ENCODE data around the gene UBE2E1.

The UBE2E1 gene

DNA sequence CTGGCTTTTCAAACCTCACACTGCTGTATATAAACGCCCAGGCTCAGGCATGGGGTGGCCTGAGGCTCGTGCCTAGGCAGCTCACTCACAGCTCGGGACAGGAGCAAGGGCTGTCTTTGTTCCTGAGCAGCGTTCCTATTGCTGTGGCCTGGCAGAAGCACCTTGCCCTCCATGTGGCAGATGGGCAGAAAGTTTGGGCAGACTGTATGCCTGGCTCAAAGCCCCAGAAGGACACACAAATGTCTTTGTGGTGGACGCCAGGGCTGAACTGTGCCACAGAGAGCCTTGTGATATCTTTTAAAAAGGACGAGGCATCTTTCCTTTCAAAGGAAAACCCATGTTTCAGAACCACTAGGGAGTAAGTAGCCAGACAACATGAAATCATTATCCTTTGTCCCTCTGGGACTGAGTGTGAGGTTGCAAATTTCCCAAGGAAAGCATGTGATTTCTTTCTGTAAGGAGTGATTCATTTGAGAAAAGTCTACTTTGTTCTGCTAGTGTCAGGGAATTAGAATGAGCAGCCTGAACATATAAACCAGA, 29.3 kb upstream of the UBE2E1 start:
- Histone ChIP-seq H3K4me1 (ENCODE audit: control insufficient read depth, insufficient read depth, low read length) (no peaks in the 10 kb centered on the region), H3K4me3 (ENCODE audit: low read length) (no peak overlapping the region), H3K36me3 (ENCODE audit: control insufficient read depth, insufficient read depth, low read length) (no peaks in the 10 kb centered on the region), H3K9ac (ENCODE audit: low read length) (no peak overlapping the region), H3K27me3 (ENCODE audit: control insufficient read depth, insufficient read depth, low read length) (no peaks in the 10 kb centered on the region), H3K9me3 (ENCODE audit: control insufficient read depth, low read length) (no peaks in the 10 kb centered on the region)

DNA sequence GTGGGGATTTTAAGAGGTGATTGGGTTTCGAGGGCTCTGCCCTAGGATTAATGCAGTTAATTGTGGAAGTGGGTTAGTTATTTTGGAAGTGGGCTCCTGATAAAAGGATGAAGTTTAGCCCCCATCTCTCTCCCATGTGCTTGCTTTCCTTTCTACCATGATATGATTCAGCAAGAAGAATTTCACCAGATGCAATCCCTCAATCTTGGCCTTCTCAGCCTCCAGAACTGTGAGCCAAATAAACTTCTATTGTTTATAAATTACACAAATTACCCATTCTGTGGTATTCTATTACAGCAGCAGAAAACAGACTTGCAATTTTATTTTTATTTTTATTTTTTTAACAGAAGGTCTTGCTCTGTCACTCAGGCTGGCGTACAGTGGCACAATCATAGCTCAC, 27.3 kb upstream of the UBE2E1 start:
- Histone ChIP-seq H3K27me3 (ENCODE audit: control insufficient read depth, insufficient read depth, low read length) (no peaks in the 10 kb centered on the region), H3K4me3 (ENCODE audit: low read length) (no peak overlapping the region), H3K36me3 (ENCODE audit: control insufficient read depth, insufficient read depth, low read length) (no peaks in the 10 kb centered on the region), H3K4me1 (ENCODE audit: control insufficient read depth, insufficient read depth, low read length) (no peaks in the 10 kb centered on the region), H3K9ac (ENCODE audit: low read length) (no peak overlapping the region), H3K9me3 (ENCODE audit: control insufficient read depth, low read length) (no peaks in the 10 kb centered on the region)

DNA sequence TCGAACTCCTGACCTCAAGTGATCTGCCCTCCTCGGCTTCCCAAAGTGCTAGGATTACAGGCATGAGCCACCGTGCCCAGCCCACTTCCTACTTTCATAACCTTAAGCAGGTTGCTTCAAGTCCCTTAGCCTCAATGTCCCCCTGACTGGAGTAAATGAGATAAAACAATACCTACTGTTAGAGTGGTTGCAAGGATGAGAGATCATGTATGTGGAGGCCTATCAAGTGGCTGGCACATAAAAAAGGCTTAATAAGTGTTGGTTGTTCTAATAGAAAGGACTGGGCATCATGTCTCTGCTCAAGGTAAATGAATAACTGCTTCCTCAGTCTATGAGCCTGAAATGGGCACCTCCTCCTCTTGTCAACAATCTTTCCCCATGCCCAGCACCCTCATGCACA, 25.9 kb upstream of the UBE2E1 start:
- no peaks in the 10 kb centered on the region for H3K27me3 ChIP-seq (ENCODE audit: control insufficient read depth, insufficient read depth, low read length)
- H3K4me1 ChIP-seq (ENCODE audit: control insufficient read depth, insufficient read depth, low read length): no peaks in the 10 kb centered on the region
- H3K9me3 ChIP-seq (ENCODE audit: control insufficient read depth, low read length): no peaks in the 10 kb centered on the region
- H3K9ac ChIP-seq (ENCODE audit: low read length): no peak overlapping the region
- no peak overlapping the region for H3K4me3 ChIP-seq (ENCODE audit: low read length)
- no peaks in the 10 kb centered on the region for H3K36me3 ChIP-seq (ENCODE audit: control insufficient read depth, insufficient read depth, low read length)

DNA sequence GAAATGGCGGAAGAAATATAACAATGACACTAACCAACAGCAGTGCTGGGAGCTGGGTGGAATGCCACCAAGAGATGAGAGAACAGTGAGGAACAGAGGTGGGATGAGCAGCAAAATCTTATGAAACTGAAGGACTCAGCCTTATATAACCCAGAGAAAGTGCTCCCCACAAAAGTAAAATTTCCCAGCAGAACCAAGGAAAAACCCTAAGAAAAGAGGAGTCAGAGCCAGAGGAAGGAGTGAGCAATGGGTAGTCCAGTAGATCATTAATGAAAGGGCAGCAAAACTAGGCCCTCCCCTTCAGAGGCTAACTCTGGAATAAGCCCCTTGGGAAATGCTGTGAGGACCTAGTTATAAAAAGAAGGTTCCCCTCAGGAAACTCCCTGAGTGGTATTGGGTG, 24.7 kb upstream of the UBE2E1 start:
- Histone ChIP-seq H3K4me3 (ENCODE audit: low read length) (no peak overlapping the region), H3K27me3 (ENCODE audit: control insufficient read depth, insufficient read depth, low read length) (no peaks in the 10 kb centered on the region), H3K9ac (ENCODE audit: low read length) (no peak overlapping the region), H3K36me3 (ENCODE audit: control insufficient read depth, insufficient read depth, low read length) (no peaks in the 10 kb centered on the region), H3K9me3 (ENCODE audit: control insufficient read depth, low read length) (no peaks in the 10 kb centered on the region), H3K4me1 (ENCODE audit: control insufficient read depth, insufficient read depth, low read length) (no peaks in the 10 kb centered on the region)

DNA sequence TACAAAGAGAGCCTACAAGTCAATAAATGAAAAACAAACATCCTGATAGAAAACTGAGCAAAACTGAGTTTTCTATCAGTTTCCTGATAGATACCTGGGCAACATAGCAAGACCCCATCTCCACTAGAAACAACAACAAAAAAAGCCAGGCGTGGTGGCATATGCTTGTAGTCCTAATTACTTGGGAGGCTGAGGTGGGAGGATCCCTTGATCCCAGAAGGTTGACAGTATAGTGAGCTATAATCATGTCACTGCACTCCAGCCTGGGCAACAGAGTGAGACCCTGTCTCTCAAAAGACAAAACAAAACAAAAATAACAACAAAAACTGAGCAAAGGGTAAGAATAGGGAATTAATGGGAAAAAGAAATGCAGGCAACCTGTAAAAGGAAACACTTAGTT, 23.9 kb upstream of the UBE2E1 start:
- H3K4me1 ChIP-seq (ENCODE audit: control insufficient read depth, insufficient read depth, low read length): no peaks in the 10 kb centered on the region
- H3K9me3 ChIP-seq (ENCODE audit: control insufficient read depth, low read length): no peaks in the 10 kb centered on the region
- H3K4me3 ChIP-seq (ENCODE audit: low read length): no peak overlapping the region
- H3K36me3 ChIP-seq (ENCODE audit: control insufficient read depth, insufficient read depth, low read length): no peaks in the 10 kb centered on the region
- no peaks in the 10 kb centered on the region for H3K27me3 ChIP-seq (ENCODE audit: control insufficient read depth, insufficient read depth, low read length)
- H3K9ac ChIP-seq (ENCODE audit: low read length): no peak overlapping the region

DNA sequence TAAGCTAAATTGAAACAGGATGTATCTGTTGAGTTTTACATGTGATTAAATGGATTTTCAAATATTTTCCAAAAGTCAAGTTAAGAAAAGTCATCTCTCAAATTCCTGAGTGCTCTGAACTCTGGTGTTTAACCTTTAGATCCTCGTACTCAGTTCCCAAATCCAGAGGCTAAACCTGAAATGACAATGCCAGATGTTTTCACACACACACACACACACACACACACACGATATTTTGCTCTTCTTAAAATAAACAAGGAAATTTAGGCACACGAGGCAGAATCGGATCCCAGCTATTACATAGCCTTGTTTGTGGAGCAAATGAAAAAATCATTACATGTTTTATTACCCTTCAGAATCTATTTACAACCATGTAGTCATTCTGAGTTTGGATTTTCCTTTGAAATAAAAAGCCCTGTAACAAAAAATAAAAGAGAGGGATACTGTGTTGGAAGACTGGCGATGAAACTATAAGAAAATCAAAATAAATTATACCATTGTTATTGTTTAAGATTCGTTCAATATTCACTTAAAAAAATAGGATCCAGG, 20.6 kb upstream of the UBE2E1 start:
- Histone ChIP-seq H3K9me3 (ENCODE audit: control insufficient read depth, low read length) (no peaks in the 10 kb centered on the region), H3K9ac (ENCODE audit: low read length) (no peak overlapping the region), H3K27me3 (ENCODE audit: control insufficient read depth, insufficient read depth, low read length) (no peaks in the 10 kb centered on the region), H3K4me1 (ENCODE audit: control insufficient read depth, insufficient read depth, low read length) (no peaks in the 10 kb centered on the region), H3K4me3 (ENCODE audit: low read length) (no peak overlapping the region), H3K36me3 (ENCODE audit: control insufficient read depth, insufficient read depth, low read length) (no peaks in the 10 kb centered on the region)

DNA sequence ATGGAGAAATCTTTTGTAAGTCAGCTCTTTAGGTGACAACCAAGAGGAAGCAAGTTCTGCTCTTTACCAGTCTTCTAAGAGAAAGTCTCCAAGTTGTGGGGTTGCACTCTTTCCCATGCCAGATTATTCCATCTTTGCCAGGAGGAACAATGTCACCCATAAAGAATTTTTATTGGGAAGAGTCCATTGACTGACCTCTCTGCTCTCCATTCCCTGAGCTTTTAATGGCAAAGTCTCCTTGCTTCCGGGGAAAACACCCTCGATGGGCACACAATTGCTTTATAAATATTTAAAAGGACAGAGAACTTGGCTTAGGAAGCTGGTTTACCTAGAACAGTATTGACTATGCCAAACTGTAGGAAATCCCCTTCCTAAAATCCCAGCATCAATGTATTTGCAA, 19.9 kb upstream of the UBE2E1 start:
- Histone ChIP-seq H3K9ac (ENCODE audit: low read length) (no peak overlapping the region), H3K4me3 (ENCODE audit: low read length) (no peak overlapping the region), H3K27me3 (ENCODE audit: control insufficient read depth, insufficient read depth, low read length) (no peaks in the 10 kb centered on the region), H3K36me3 (ENCODE audit: control insufficient read depth, insufficient read depth, low read length) (no peaks in the 10 kb centered on the region), H3K4me1 (ENCODE audit: control insufficient read depth, insufficient read depth, low read length) (no peaks in the 10 kb centered on the region), H3K9me3 (ENCODE audit: control insufficient read depth, low read length) (no peaks in the 10 kb centered on the region)

DNA sequence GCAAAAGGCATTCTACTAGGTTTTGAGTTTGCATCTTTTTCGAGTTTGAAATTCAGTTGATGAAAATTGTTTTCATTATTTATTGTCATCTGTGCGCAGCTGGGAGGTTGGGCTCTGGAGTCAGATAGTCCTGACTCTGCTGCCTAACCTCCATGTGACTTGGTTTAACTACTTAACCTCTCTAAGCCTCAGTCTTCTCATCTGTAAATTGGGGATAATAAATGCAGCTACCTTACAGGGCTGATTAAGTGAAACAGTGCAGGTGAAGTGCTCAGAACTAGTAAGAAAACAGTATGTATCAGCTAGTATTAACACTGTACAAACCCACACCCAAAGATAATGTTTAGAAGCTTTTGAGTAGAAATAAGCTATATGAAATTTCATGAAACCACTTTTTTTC, 14.1 kb upstream of the UBE2E1 start:
- no peak overlapping the region for H3K4me3 ChIP-seq (ENCODE audit: low read length)
- H3K9me3 ChIP-seq (ENCODE audit: control insufficient read depth, low read length): no peaks in the 10 kb centered on the region
- no peaks in the 10 kb centered on the region for H3K27me3 ChIP-seq (ENCODE audit: control insufficient read depth, insufficient read depth, low read length)
- H3K36me3 ChIP-seq (ENCODE audit: control insufficient read depth, insufficient read depth, low read length): no peaks in the 10 kb centered on the region
- H3K4me1 ChIP-seq (ENCODE audit: control insufficient read depth, insufficient read depth, low read length): no peaks in the 10 kb centered on the region
- H3K9ac ChIP-seq (ENCODE audit: low read length): no peak overlapping the region

DNA sequence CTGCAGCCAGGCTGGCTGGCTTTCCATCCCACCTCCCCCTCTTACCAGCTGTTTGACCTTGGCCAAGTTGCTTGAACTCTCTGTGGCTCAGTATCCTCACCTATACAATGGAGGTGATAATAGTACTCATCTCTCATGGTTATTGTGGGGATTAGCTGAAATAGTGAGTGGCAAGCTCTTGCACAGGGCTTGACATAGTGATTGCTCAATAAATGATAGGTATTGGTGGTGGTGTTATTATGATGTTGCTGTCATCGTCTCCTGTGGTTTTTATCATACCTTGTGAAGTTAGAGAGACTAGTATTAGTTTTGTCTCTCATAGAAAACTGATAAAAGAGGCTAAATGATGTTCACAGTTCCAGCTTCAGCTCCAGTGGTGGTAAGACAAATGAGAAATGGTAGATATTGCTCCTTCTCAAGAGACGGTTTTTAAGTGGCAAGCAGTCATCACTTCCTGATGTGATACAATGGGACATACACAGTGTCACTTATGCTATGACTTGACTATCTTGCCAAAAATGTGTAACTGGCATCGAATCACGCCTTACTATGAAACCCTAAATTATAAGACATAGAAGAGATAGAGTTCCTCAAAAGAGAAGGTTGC, 12.1 kb upstream of the UBE2E1 start:
- H3K9ac ChIP-seq (ENCODE audit: low read length): no peak overlapping the region
- no peaks in the 10 kb centered on the region for H3K4me1 ChIP-seq (ENCODE audit: control insufficient read depth, insufficient read depth, low read length)
- no peaks in the 10 kb centered on the region for H3K9me3 ChIP-seq (ENCODE audit: control insufficient read depth, low read length)
- no peaks in the 10 kb centered on the region for H3K27me3 ChIP-seq (ENCODE audit: control insufficient read depth, insufficient read depth, low read length)
- H3K36me3 ChIP-seq (ENCODE audit: control insufficient read depth, insufficient read depth, low read length): no peaks in the 10 kb centered on the region
- no peak overlapping the region for H3K4me3 ChIP-seq (ENCODE audit: low read length)

DNA sequence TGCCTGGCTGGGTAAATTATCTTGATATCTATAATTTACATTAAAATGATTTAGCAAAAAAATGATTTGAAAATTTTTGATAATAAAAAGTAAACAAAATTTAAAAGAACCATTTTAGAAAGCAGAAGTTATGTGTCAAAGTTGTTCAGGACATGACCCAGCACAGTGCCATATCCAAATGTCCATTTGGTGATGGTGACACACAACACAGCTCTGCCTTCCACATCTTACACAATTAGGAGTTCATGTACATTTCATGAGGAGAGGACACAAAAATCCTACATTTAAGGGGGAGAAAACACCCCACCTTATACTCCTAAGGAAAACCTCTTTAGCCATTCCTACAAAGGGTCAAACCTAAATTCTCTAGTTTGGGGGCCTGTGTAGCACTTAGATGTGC, 10.7 kb upstream of the UBE2E1 start:
- no peaks in the 10 kb centered on the region for H3K9me3 ChIP-seq (ENCODE audit: control insufficient read depth, low read length)
- no peak overlapping the region for H3K9ac ChIP-seq (ENCODE audit: low read length)
- H3K4me3 ChIP-seq (ENCODE audit: low read length): no peak overlapping the region
- no peaks in the 10 kb centered on the region for H3K36me3 ChIP-seq (ENCODE audit: control insufficient read depth, insufficient read depth, low read length)
- no peaks in the 10 kb centered on the region for H3K4me1 ChIP-seq (ENCODE audit: control insufficient read depth, insufficient read depth, low read length)
- no peaks in the 10 kb centered on the region for H3K27me3 ChIP-seq (ENCODE audit: control insufficient read depth, insufficient read depth, low read length)

DNA sequence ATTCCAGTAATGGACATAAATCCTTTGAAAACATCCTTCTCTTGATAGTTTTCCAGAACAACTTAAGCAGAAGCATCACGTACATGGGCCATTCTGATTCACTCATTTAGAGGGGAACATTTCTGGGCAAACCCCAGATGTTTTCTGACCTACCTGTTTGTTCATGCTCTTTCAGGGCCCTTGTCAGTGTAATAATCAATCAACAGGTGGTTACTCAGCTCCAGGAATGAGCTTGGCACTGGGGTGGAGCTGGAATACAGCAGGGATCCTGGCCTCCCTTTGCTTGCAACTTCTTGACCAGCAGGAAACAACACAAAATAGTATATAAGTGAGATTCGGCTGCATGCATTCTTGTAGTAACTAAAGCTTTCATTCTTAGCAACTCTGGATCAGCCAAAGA, 9.2 kb upstream of the UBE2E1 start:
- no peaks in the 10 kb centered on the region for H3K36me3 ChIP-seq (ENCODE audit: control insufficient read depth, insufficient read depth, low read length)
- H3K4me1 ChIP-seq (ENCODE audit: control insufficient read depth, insufficient read depth, low read length): no peaks in the 10 kb centered on the region
- H3K9me3 ChIP-seq (ENCODE audit: control insufficient read depth, low read length): no peaks in the 10 kb centered on the region
- H3K27me3 ChIP-seq (ENCODE audit: control insufficient read depth, insufficient read depth, low read length): no peaks in the 10 kb centered on the region
- no peak overlapping the region for H3K4me3 ChIP-seq (ENCODE audit: low read length)
- H3K9ac ChIP-seq (ENCODE audit: low read length): no peak overlapping the region

DNA sequence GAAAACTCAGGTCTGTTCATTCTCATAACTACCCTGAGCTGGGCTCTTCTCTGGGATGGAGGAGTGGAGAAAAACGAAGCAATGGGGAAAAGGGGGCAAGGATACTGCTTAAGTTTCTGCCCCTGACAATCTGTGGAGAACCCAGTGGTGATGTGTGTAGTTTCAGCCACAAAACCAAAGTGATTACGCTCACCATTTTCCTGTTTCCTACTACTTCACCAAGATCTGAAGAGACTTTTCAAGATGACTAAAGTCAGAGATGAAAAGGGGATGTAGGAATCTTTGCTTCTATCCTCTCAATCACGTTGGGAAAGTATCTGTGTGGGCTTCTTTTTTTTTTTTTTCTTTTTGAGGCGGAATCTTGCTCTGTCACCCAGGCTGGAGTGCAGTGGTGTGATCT, 8.3 kb upstream of the UBE2E1 start:
- Histone ChIP-seq H3K9me3 (ENCODE audit: control insufficient read depth, low read length) (no peaks in the 10 kb centered on the region), H3K36me3 (ENCODE audit: control insufficient read depth, insufficient read depth, low read length) (no peaks in the 10 kb centered on the region), H3K27me3 (ENCODE audit: control insufficient read depth, insufficient read depth, low read length) (no peaks in the 10 kb centered on the region), H3K4me1 (ENCODE audit: control insufficient read depth, insufficient read depth, low read length) (no peaks in the 10 kb centered on the region), H3K4me3 (ENCODE audit: low read length) (no peak overlapping the region), H3K9ac (ENCODE audit: low read length) (no peak overlapping the region)

DNA sequence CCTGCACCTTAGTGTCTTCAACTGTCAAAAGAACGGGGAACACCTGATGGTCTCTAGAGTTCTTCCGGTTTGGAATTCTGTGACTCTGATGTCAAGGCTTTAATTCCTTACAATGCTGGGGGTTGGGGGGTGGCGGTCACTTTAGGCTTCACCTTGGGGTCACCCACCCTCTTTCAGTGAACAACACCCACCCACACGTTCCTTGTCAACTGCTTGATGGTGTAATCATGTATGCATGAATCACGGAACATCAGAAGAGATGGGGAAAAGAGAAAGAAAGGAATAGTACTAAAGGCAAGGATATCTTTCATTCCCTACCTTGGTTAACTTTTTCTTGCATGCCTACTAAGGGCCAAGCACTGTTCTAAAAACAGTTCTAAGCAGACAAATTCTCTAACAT, 7.3 kb upstream of the UBE2E1 start:
- H3K9ac ChIP-seq (ENCODE audit: low read length): no peak overlapping the region
- no peaks in the 10 kb centered on the region for H3K36me3 ChIP-seq (ENCODE audit: control insufficient read depth, insufficient read depth, low read length)
- no peaks in the 10 kb centered on the region for H3K27me3 ChIP-seq (ENCODE audit: control insufficient read depth, insufficient read depth, low read length)
- H3K4me1 ChIP-seq (ENCODE audit: control insufficient read depth, insufficient read depth, low read length): no peaks in the 10 kb centered on the region
- no peak overlapping the region for H3K4me3 ChIP-seq (ENCODE audit: low read length)
- H3K9me3 ChIP-seq (ENCODE audit: control insufficient read depth, low read length): no peaks in the 10 kb centered on the region

Measured in mucosa of stomach (tissue), 1 donor.